Liver (tissue), 9 donors: ENCODE measurements around the gene CEP83. TPM values are rescaled to one million over a fixed set of nuclear protein-coding genes. Genes with fewer than 3 reads are reported as not detected.

ENCODE experiments used
- DNase-seq: peaks from one replicate; pipeline ENCODE4 v3.0.0-alpha.2; 2017; ENCODE audit warnings: low spot score
- H3K27ac ChIP-seq, 2 donors: one replicate each; pipeline ENCODE4 v1.7.0; 2013; ENCODE audit warnings: inconsistent platforms in 2 of 2, low read length in 2 of 2, control low read depth in 1 of 2, low read depth in 1 of 2, mild to moderate bottlenecking in 1 of 2
- H3K27me3 ChIP-seq, 4 donors: one replicate each; pipeline versions ENCODE4 v1.6.1 to v1.7.0; 2013; ENCODE audit warnings: low read length in 3 of 4, inconsistent platforms in 1 of 4, mild to moderate bottlenecking in 1 of 4, moderate library complexity in 1 of 4; ENCODE audit not compliant: control insufficient read depth in 4 of 4, insufficient read depth in 4 of 4
- H3K36me3 ChIP-seq, 4 donors: one replicate each; pipeline versions ENCODE4 v1.6.1 to v1.7.0; 2013; ENCODE audit warnings: low read length in 3 of 4, mild to moderate bottlenecking in 3 of 4, low read depth in 1 of 4, moderate library complexity in 1 of 4; ENCODE audit not compliant: control insufficient read depth in 4 of 4, insufficient read depth in 3 of 4
- H3K4me1 ChIP-seq, 4 donors: one replicate each; pipeline versions ENCODE4 v1.6.1 to v1.7.0; 2013; ENCODE audit warnings: low read length in 3 of 4, mild to moderate bottlenecking in 3 of 4, moderate library complexity in 1 of 4; ENCODE audit not compliant: control insufficient read depth in 4 of 4, insufficient read depth in 4 of 4
- H3K4me3 ChIP-seq, 3 donors: one replicate each; pipeline versions ENCODE4 v1.6.1 to v1.7.0; 2013; ENCODE audit warnings: low read length in 3 of 3, control low read depth in 1 of 3, low read depth in 1 of 3, mild to moderate bottlenecking in 1 of 3
- H3K9ac ChIP-seq, 2 donors: one replicate each; pipeline ENCODE4 v1.7.0; 2013; ENCODE audit warnings: low read length in 2 of 2, mild to moderate bottlenecking in 2 of 2, moderate library complexity in 2 of 2, control low read depth in 1 of 2, low read depth in 1 of 2
- H3K9me3 ChIP-seq, 4 donors: one replicate each; pipeline versions ENCODE4 v1.6.1 to v1.7.0; 2013; ENCODE audit warnings: low read length in 3 of 4; ENCODE audit not compliant: control insufficient read depth in 4 of 4
- EGR1 ChIP-seq, 2 donors: IDR thresholded peaks; 2 replicates each; pipeline ENCODE4 v1.6.1; 2016 to 2018; ENCODE audit warnings: antibody characterized with exemption in 2 of 2, low read depth in 2 of 2
- FOXA1 ChIP-seq: IDR thresholded peaks from 2 replicates; pipeline ENCODE4 v1.6.1; 2016; ENCODE audit warnings: antibody characterized with exemption
- FOXA2 ChIP-seq: IDR thresholded peaks from 2 replicates; pipeline ENCODE4 v1.6.1; 2016; ENCODE audit warnings: antibody characterized with exemption
- GABPA ChIP-seq, 2 donors: IDR thresholded peaks in 1 of 2; conservative IDR thresholded peaks in 1 of 2; 2 replicates each; pipeline ENCODE4 v1.6.1; 2016; ENCODE audit warnings: antibody characterized with exemption in 2 of 2, mild to moderate bottlenecking in 1 of 2, moderate library complexity in 1 of 2
- HNF4A ChIP-seq, 2 donors: conservative IDR thresholded peaks; 2 replicates each; pipeline ENCODE4 v1.6.1; 2016; ENCODE audit warnings: antibody characterized with exemption in 2 of 2, mild to moderate bottlenecking in 2 of 2
- HNF4G ChIP-seq: IDR thresholded peaks from 2 replicates; pipeline ENCODE4 v1.6.1; 2016; ENCODE audit warnings: antibody characterized with exemption
- JUND ChIP-seq, 2 donors: IDR thresholded peaks; 2 replicates each; pipeline ENCODE4 v1.6.1; 2016; ENCODE audit warnings: antibody characterized with exemption in 2 of 2
- NR2F2 ChIP-seq: IDR thresholded peaks from 2 replicates; pipeline ENCODE4 v1.6.1; 2016; ENCODE audit warnings: antibody characterized with exemption
- RAD21 ChIP-seq, 2 donors: IDR thresholded peaks; 2 replicates each; pipeline ENCODE4 v1.6.1; 2016; ENCODE audit warnings: antibody characterized with exemption in 2 of 2, mild to moderate bottlenecking in 2 of 2
- RXRA ChIP-seq, 2 donors: IDR thresholded peaks; 2 replicates each; pipeline ENCODE4 v1.6.1; 2017 to 2018; ENCODE audit warnings: antibody characterized with exemption in 2 of 2, mild to moderate bottlenecking in 1 of 2
- SP1 ChIP-seq: IDR thresholded peaks from 2 replicates; pipeline ENCODE4 v1.6.1; 2018; ENCODE audit warnings: antibody characterized with exemption, mild to moderate bottlenecking
- TAF1 ChIP-seq: conservative IDR thresholded peaks from 2 replicates; pipeline ENCODE4 v1.6.1; 2016; ENCODE audit warnings: antibody characterized with exemption, mild to moderate bottlenecking
- YY1 ChIP-seq: IDR thresholded peaks from 2 replicates; pipeline ENCODE4 v1.6.1; 2016; ENCODE audit warnings: antibody characterized with exemption, mild to moderate bottlenecking
- WGBS: extraction: QIAGEN DNeasy Blood & Tissue Kit; methylation state at CpG from one replicate; pipeline ENCODE4 v1.1.7; 2013; 5-methylcytosine and 5-hydroxymethylcytosine counted together
- polyA plus RNA-seq, 2 donors: library from polyadenylated mRNA; stranded (reverse) in 1 of 2; unstranded in 1 of 2; fragments of 200-250 nt in 1 of 2; fragments of >200 nt in 1 of 2; fragmentation: Nextera tagmentation in 1 of 2; extraction: Ambion mirVana in 1 of 2; gene quantifications; one replicate each; pipeline versions ENCODE4 v1.2.1 to v1.2.3, GENCODE V29; 2013 to 2015
- total RNA-seq, 2 donors: library from RNA; depleted of rRNA; stranded (reverse); fragments of >200 nt; gene quantifications; one replicate each; pipeline ENCODE4 v1.2.3, GENCODE V29; 2014
- TF ChIP-seq, protein P1 (sequence below): IDR thresholded peaks from 2 replicates; pipeline ENCODE4 v1.6.1; 2016; ENCODE audit warnings: antibody characterized with exemption
- TF ChIP-seq, protein P2 (sequence below): IDR thresholded peaks from 2 replicates; pipeline ENCODE4 v1.6.1; 2016; ENCODE audit warnings: antibody characterized with exemption, mild to moderate bottlenecking
- TF ChIP-seq, protein P3 (sequence below): IDR thresholded peaks from 2 replicates; pipeline ENCODE4 v1.6.1; 2016; ENCODE audit warnings: antibody characterized with exemption
- TF ChIP-seq, protein P4 (sequence below): IDR thresholded peaks from 2 replicates; pipeline ENCODE4 v1.6.1; 2016; ENCODE audit warnings: antibody characterized with exemption
- TF ChIP-seq, protein P5 (sequence below): fragments of 150-350 bp; IDR thresholded peaks from 2 replicates; pipeline ENCODE4 v1.5.1; 2017; ENCODE audit warnings: improper control_type of control experiment, low read depth, low read length; ENCODE audit not compliant: missing input control
- donor health status: healthy.
- donor health status: healthy.
- donor health status: healthy.
- donor health status: healthy.
- donor health status: healthy.

The CEP83 gene, protein sequence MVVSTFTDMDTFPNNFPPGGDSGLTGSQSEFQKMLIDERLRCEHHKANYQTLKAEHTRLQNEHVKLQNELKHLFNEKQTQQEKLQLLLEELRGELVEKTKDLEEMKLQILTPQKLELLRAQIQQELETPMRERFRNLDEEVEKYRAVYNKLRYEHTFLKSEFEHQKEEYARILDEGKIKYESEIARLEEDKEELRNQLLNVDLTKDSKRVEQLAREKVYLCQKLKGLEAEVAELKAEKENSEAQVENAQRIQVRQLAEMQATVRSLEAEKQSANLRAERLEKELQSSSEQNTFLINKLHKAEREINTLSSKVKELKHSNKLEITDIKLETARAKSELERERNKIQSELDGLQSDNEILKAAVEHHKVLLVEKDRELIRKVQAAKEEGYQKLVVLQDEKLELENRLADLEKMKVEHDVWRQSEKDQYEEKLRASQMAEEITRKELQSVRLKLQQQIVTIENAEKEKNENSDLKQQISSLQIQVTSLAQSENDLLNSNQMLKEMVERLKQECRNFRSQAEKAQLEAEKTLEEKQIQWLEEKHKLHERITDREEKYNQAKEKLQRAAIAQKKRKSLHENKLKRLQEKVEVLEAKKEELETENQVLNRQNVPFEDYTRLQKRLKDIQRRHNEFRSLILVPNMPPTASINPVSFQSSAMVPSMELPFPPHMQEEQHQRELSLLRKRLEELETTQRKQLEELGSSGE
- 1 to 10 TPM; 7.1 to 8.4 TPM for total RNA-seq
- polyA plus RNA-seq, result 1 to 10 TPM; 1.9 to 3.4 TPM

DNA sequence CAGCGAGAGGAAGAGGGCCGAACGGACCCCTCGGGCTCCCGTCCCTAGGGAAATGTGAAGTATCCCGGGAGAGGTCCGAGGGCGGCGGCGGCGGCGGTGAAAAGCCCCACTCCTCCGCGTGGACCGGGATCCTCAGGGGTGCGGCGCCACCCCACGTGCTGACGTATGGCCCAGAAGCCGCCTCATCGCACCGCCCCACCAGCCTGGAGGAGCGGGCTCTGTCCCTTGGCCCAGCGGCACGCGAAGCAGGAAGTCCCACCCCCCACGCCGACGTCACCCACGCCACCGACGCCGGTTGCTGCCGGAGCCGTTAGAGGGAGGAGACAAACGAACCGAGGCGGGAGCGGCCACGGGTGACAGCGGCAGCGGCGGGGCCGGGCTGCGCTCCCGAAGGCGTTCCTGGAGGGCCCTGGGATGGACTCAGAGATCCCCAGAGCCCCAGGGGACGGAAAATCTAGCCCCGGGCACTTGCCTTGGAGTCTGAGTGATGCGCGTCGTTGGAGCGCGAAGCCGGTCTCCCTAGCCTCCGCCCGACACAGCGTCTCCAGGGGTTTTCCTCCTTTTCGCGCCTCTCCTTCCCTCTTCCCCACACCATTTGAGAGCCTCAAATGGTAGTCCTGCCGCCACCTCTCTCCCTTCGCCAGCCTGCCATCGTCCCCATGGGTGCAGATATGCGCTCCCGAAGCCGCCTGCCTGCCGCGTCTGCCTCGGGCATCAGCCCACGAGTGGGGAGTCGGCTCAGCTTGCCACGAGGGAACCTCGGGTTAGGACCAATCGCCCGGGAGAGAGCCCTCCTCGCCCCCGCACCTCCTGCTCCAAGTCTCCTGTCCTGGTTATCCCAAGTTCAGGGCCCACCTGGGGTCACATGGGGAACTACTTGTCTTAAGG is at the start of gene CEP83:
Gene CEP83, minus strand, starts transcription at position 140 of the 888 bp plus-strand sequence. CDS start 47,377 bp downstream, outside the sequence.
- under 1% methylated on average over 77 of the region's 77 CpGs for WGBS
- peak; percentile 99 for DNase-seq
- no peak for TF ChIP-seq FOXA2
- TF ChIP-seq, protein P1, sequence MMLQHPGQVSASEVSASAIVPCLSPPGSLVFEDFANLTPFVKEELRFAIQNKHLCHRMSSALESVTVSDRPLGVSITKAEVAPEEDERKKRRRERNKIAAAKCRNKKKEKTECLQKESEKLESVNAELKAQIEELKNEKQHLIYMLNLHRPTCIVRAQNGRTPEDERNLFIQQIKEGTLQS, result no peak
- TF ChIP-seq JUND (IDR thresholded peaks at IDR 0.05), result peak in 1 of 2 donors; percentile 15
- peak; percentile 65 for TF ChIP-seq SP1
- no peak for TF ChIP-seq FOXA1
- TF ChIP-seq YY1, result peak; percentile 80
- TF ChIP-seq, protein P2, sequence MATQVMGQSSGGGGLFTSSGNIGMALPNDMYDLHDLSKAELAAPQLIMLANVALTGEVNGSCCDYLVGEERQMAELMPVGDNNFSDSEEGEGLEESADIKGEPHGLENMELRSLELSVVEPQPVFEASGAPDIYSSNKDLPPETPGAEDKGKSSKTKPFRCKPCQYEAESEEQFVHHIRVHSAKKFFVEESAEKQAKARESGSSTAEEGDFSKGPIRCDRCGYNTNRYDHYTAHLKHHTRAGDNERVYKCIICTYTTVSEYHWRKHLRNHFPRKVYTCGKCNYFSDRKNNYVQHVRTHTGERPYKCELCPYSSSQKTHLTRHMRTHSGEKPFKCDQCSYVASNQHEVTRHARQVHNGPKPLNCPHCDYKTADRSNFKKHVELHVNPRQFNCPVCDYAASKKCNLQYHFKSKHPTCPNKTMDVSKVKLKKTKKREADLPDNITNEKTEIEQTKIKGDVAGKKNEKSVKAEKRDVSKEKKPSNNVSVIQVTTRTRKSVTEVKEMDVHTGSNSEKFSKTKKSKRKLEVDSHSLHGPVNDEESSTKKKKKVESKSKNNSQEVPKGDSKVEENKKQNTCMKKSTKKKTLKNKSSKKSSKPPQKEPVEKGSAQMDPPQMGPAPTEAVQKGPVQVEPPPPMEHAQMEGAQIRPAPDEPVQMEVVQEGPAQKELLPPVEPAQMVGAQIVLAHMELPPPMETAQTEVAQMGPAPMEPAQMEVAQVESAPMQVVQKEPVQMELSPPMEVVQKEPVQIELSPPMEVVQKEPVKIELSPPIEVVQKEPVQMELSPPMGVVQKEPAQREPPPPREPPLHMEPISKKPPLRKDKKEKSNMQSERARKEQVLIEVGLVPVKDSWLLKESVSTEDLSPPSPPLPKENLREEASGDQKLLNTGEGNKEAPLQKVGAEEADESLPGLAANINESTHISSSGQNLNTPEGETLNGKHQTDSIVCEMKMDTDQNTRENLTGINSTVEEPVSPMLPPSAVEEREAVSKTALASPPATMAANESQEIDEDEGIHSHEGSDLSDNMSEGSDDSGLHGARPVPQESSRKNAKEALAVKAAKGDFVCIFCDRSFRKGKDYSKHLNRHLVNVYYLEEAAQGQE, result peak; percentile 52
- peak; percentile 34 to 41 for TF ChIP-seq HNF4A (conservative IDR thresholded peaks at IDR 0.05)
- TF ChIP-seq RAD21 (IDR thresholded peaks at IDR 0.05), result peak; percentile 21 to 47
- TF ChIP-seq, protein P3, sequence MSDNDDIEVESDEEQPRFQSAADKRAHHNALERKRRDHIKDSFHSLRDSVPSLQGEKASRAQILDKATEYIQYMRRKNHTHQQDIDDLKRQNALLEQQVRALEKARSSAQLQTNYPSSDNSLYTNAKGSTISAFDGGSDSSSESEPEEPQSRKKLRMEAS, result peak; percentile 77
- TF ChIP-seq, protein P4, sequence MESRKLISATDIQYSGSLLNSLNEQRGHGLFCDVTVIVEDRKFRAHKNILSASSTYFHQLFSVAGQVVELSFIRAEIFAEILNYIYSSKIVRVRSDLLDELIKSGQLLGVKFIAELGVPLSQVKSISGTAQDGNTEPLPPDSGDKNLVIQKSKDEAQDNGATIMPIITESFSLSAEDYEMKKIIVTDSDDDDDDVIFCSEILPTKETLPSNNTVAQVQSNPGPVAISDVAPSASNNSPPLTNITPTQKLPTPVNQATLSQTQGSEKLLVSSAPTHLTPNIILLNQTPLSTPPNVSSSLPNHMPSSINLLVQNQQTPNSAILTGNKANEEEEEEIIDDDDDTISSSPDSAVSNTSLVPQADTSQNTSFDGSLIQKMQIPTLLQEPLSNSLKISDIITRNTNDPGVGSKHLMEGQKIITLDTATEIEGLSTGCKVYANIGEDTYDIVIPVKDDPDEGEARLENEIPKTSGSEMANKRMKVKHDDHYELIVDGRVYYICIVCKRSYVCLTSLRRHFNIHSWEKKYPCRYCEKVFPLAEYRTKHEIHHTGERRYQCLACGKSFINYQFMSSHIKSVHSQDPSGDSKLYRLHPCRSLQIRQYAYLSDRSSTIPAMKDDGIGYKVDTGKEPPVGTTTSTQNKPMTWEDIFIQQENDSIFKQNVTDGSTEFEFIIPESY, result no peak
- peak; percentile 71 for TF ChIP-seq TAF1
- no peak for TF ChIP-seq EGR1 (IDR thresholded peaks at IDR 0.05; ENCODE audit: low read depth in 2 of 2)
- TF ChIP-seq RXRA (IDR thresholded peaks at IDR 0.05), result peak; percentile 20 to 43
- peak in 1 of 2 donors; percentile 86 for TF ChIP-seq GABPA (IDR thresholded peaks at IDR 0.05 in 1 of 2, conservative IDR thresholded peaks at IDR 0.05 in 1 of 2)
- no peak for TF ChIP-seq NR2F2
- TF ChIP-seq HNF4G, result no peak
- TF ChIP-seq, protein P5, sequence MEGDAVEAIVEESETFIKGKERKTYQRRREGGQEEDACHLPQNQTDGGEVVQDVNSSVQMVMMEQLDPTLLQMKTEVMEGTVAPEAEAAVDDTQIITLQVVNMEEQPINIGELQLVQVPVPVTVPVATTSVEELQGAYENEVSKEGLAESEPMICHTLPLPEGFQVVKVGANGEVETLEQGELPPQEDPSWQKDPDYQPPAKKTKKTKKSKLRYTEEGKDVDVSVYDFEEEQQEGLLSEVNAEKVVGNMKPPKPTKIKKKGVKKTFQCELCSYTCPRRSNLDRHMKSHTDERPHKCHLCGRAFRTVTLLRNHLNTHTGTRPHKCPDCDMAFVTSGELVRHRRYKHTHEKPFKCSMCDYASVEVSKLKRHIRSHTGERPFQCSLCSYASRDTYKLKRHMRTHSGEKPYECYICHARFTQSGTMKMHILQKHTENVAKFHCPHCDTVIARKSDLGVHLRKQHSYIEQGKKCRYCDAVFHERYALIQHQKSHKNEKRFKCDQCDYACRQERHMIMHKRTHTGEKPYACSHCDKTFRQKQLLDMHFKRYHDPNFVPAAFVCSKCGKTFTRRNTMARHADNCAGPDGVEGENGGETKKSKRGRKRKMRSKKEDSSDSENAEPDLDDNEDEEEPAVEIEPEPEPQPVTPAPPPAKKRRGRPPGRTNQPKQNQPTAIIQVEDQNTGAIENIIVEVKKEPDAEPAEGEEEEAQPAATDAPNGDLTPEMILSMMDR, result no peak

More for the DNA sequence above, at the start of gene CEP83:
- peak within 1 kb of the TSS; percentile 92 to 98 for H3K27ac ChIP-seq
- no peaks in the 10 kb centered on the region for H3K9me3 ChIP-seq
- no peaks in the 10 kb centered on the region for H3K27me3 ChIP-seq
- peak within 1 kb of the TSS; percentile 68 to 92 for H3K9ac ChIP-seq
- peak within 1 kb of the TSS; percentile 85 to 91 (median 89) for H3K4me3 ChIP-seq
- H3K36me3 ChIP-seq, result no peaks in the 10 kb centered on the region
- peaks cover 0 to 15% (median 3%) of the 10 kb centered on the region in 4 donors for H3K4me1 ChIP-seq
